ENCODE results near the gene SLC17A7.

Gene SLC17A7

DNA sequence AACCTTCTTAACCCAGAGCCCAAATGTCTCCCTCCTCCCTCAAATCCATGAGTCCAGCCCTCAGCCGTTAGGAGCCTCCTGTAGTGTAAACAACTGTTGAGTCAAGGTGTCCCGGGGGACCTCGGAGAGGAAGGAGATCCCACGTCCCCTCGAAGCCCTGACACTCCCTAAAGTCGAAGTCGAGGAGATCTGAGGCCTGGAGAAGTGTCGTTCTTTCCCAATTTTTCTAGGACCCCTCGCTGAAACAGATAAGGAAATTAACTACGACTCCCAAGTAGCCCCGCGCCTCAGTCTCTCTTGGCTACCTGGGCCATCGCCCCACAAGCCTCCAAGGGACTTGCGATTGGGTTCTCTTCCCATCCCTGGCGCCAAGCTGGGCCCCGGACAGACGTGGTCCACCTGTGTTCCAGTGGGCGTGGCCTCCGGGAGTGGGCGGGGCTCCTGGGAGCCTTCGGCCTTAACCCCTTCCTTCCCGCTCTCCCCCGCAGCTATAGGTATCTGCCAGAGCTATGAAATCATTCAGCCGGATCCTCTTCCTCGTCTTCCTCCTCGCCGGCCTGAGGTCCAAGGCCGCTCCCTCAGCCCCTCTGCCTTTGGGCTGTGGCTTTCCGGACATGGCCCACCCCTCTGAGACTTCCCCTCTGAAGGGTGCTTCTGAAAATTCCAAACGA is 15.3 kb downstream of the SLC17A7 start:
- DNase-seq = peak; percentile 80 to 87

DNA sequence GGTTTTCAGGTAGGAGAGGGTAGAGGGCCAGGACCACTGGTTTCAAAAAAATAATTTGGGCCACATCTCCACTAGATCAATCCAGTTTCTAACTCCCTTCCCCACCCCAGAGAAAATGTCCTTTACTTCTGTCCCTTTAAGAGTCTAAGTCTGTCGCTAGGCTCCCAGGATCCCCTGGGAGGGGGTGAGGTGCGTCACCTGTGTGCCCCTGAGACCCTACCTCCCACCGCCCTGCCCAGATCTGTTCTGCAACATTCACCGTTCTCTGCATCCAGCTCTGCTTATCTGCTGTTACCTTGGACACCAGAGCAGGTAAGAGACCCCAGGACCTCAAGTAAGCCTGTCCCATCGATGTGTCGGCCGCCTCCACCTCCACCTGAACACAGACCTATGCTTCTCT is 16.1 kb downstream of the SLC17A7 start, which contains the start of gene GFY:
TSS of gene GFY (plus strand) at position 211 of the 400 bp plus-strand sequence. CDS start 1,043 bp downstream, outside the sequence.
- no peak for DNase-seq

DNA sequence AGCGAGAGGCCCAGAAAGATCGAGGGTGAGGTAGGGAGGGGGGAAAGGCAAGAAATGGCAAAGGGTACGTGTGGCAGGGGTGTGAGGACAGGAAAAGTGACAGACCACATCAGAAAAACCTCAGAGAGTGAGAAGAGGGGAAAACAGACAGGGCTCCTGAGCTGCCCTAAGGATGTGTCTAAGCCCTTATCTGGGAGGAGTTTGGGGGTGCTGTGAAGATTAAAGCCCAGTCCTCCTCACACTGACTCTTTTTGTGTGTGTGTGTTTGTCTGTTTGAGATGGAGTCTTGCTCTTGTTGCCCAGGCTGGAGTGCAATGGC is 17.4 kb downstream of the SLC17A7 start:
- no peak for DNase-seq

DNA sequence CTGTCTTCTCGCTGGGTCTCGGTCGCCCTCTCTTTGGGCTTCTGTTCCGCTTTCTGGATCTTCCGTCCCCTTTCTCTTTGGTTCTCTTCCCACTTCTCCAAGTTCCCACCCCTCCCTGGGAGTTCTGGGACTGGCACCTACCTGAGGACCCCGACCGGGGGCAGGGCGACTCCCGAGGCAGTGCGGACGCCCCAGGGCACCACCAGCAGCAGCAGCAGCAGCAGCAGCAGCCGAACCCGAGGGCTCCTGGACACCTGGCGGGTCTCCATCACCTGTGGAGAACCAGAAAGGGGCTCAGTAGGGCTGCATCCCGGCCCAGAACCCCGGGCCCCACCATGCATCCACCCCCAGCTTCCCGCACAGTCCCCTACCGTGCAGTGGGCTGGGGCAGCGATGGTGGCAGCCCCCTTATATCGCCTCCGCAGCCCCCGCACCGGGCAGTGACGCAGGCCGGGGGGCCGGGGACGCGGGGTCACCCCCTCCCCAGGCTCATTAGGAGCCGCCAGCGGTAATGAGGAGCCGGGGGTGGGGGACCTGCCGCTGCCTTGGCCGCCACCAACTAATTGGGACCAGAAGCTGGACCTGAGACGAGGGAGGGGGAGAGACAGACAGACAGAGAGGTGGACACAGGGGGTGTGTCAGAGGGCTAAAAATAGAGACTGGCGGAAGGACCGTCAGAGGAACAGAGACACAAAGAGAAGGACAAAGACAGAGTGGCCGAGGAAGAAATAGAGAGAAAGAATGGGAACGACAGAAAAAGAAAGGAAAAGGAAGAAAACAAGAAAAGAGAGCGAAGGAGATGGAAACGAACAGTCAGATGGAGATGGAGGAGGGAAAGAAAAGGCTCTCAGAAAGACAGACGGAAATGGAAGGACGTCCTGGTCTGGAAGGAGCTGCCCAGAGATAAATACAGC is 18.0 kb downstream of the SLC17A7 start, which contains the start of gene PTH2:
TSS of gene PTH2 (minus strand) at position 371 of the 914 bp plus-strand sequence. CDS start at position 269, 102 bp downstream.
- DNase-seq = no peak

DNA sequence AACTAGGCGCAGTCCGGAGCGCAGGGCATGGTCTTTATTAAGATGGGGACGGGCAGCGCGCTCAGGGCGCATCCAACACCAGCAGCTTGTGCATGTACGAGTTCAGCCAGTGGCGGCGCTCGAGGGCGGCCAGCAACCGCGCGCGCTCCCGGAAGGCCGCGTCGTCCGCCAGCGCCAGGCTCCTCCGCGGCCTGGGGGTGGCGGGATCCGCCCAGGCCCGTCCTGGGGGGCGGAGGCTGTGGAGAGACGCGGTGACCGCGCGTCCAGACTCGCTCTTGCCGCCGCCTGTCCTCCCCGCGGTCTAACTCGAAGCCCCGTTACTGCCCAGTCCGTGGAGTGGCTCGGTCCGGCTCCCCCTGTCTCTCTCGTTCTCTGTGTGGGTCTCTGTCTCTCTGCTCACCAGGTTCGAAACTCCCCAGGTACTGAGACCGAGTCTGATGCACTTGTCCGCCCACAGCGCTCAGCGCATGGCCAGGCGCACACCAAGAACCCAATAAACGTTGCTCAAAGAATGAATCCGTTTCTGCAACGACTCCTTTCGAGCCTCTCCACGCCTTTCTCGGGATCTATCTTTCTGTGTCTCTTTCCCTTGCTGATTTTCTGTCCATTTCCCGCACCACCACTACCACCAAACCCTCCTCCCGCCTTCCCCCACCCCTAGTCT is 18.8 kb downstream of the SLC17A7 start:
- DNase-seq = peak; percentile 43 to 46

DNA sequence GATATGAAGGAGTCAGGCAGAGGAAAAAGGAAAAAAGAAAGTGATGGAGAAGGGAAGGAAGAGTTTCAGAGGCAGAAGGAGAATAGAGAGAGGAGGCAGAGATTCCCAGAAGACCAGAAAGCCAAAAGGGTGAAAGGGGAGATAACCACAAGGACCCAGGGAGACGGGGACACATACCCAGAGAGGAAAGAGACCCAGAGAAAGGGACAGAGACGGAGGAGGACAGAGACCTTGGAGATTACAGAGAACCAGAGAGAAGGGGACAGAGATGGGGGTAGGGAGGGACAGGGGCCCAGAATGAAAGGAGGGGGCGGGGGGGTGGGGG is 19.5 kb downstream of the SLC17A7 start:
- DNase-seq = no peak

DNA sequence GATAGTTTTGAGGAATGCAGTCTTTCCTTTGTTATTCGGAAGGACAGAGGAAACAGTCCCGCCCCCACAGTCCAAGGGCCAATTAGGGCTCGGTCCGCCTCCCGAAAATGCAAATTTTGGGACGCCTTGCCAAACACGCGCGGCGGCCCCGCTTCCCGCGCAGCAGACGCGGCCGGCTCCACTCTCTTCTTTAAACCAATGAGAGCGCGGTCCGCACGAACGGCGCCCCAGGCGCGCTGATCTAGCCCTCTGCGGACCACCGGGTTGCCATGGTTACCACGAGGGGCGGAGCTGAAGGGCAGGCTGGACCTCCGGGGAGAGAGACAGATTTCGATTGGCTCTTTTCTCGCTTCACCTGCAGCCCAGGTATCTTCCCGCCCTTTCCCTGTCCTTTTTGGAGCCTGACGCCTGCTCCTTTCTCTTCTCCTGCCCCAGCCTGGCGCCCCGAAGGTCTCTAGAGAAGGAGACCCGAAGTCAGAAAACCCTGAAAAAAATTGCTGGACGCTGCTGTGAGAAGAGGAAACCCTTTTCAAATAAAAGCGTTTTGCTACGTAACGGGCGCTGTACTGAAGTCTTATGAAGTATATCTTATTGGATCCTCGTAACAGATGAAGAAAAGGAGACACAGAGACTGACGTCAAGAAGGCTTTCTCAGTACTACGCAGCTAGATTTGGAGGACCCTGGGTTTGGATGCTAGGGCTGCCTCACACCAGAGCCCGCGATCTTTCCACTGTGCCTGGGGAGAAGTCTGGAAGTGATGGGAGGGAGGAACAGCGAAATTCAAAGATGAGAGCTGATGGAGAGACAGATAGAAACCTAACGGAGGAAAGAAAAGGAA is 20.1 kb downstream of the SLC17A7 start:
- peak; percentile 89 to 91 for DNase-seq

DNA sequence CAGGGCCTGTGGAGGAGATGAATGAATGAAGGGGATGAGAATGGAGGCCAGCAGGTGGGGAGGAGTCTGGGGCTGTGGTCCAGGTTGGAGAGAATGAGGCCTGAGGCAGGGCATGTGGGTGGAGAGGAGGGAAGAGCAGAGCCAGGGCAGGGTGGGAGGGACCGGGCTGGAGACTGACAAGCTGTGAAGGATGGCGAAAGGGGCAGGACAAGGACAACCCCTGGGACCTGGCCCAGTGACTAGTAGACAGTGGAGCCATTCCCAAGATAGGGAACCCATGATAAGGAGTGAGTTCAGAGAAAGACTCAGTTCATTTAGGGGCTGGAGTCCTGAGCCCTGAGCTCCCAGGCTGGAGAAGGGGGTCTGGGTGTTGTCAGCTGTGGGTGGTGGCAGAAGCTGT is 21.1 kb downstream of the SLC17A7 start:
- DNase-seq = no peak

DNA sequence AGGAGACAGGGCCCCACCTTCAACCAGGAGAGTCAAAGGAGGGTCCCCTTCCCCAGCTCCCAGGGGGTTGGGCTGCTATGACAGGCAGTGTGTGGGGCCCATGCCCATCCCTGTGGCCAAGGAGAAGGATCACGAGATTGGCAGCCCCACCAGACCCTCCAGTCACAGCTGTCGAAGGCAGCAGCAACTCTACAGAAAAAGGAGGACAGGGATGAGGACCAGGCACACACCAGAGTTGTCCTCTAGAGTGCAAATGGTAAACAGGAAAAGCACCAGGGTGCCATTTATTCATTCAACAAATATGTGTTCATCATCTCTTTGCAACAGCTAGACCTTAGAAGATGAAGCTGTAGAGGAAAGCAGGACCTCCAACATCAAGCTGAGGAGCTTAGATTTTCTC is 22.2 kb downstream of the SLC17A7 start:
- DNase-seq = no peak

DNA sequence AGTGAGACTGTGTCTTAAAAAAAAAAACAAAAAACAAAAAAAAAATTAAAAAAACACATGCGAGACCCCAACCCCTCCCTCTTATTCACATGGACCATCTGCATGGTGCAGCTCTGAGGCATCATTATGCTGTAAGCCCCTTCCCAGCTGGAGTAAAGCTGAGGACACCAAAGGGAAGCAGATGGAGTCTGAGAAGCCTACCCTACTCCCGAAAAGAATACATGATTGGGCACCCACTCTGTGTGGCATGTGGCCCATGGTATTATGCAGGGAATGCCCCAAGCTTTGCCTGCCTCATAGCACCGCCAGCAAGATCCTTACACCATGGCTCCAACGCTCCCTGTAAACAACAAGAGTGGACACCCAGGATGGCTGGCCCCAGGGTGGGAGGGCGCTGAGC is 22.8 kb downstream of the SLC17A7 start:
- DNase-seq = no peak

DNA sequence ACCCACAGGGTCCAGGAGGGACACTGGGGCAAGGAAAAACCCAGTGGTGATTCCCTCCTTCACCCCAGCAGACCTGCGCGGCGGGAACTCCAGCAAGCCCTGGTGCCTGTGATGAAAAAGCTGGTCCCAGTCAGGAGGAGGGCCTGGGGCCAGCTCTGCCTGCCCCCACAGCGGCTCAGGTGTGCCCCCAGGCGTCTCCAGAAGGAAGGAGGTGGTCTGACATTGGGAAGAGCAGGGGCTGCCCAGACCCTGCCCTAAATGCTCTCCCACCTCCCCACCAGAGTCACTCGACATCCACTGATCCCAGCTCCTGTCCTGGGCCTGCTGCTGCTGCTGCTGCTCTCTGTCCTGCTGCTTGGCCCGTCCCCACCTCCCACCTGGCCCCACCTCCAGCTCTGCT is 24.2 kb downstream of the SLC17A7 start:
- no peak for DNase-seq

DNA sequence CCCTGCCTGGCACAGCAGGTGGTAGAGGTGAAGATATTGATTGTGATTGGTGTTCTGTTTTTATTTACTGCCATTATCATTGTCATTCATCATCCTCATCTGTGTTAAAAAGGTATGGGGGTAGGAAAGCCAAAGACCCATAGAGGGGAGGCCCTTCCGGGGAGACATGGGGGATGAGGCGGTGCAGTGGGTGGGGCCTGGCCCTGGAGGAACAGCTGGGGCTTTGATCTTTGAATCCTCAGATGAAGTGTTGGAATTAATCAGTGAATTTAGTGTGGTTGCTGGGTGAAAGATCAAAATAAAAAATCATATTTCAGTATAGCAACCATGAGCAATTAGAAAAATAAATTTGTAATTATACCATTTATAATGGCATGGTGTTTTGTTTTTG is 25.5 kb downstream of the SLC17A7 start:
- no peak for DNase-seq

DNA sequence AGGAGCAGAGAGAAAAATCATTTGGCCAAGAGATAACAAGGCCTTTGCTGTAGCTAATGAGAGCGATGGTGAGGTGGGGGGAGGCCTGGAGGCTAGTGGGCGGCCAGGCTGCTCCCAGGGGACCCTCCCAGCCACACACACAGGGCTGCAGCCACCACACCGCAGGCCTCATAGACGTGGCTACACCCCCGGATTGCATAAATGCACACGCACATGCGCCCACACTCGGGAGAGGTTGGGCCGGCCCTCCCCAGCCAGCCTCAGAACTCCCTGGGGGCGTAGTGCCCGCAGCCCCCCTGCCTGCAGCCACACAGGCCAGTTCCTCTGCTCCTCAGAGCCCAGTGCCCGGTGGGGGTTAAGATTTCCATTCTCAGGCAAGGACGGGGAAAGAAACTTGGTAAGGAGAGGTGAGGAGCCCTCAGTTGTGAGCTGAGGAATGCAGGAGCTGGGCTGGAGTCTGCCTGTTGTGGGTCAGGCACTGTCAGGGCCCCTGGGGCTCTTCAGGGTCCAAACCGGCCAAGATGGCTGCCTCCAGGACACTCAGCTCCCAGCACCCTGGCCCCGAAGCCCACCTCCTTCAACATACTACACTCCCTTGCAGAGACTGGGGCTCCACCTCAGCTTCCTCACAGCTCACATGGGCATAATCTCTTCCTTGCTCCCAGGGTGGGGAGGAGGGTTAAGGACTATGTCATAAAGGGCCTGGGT is 26.1 kb downstream of the SLC17A7 start:
- DNase-seq = no peak

DNA sequence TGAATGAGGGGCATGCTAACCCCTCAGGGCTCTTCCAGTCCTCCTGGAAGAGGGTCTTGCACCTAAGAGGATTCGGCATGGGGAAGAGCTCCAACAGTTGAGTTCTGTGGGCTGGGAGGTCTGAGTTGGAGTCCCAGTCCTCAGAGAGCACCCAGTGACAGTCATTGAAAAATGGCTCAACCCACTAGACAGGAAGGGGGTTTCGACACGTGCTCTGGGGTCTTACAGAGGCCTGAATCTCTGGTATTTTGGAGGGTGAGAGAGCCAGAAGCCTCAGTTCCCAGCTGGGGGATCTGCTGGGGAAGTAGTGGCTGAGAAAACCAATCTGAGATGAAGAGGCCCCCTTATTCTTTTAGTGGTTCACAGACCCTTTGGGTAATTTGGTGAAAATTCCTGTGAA is 27.1 kb downstream of the SLC17A7 start:
- no peak for DNase-seq

DNA sequence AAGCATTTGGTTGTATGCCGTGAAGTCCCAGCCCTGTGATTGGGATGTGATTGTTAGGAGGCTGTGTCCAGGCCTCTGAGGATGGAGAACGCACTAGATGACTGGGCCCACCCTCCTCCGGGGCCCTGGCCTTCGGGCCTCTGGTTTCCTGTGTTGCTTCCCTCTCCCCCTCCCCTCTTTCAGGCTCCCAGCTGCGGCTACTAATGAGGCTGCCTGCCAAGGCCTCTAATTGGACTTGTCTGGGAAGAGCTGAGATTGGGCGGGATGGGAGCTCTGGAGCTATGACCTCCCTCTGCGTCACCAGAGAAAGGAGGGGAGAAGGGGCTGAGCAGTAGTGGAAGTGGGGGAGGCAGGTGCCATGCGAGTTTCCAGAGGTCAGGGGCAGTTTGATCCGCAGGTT is 28.0 kb downstream of the SLC17A7 start:
- DNase-seq = no peak

DNA sequence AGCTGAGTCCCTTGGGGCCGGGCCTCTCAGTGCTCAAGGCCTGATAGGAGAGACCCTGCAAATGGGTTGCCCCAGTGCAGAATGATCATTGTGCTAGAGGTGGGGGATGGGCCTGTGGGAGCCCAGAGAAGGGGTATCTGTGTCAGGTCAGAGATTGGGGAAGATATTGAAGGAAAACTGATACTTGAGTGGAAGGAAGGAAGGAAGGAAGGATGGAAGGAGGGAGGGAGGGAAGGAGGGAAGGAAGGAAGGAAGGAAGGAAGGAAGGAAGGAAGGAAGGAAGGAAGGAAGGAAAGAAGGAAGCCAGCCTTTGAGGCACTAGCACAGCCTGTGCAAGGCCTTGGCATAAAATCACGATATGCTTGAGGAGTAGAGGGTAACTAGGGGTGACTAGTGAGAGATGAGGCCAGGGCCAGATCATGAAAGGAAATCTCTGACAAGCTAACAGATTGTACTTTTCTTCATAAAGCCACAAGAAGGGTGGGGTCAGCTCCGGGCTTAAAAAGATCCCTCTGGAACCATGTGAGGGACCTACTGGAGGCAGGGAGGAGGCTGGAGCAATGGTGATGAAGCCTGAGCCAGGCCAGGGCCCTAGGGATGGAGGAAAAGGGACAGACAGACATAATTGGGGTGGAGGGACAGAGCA is 29.5 kb downstream of the SLC17A7 start:
- DNase-seq = no peak

DNA sequence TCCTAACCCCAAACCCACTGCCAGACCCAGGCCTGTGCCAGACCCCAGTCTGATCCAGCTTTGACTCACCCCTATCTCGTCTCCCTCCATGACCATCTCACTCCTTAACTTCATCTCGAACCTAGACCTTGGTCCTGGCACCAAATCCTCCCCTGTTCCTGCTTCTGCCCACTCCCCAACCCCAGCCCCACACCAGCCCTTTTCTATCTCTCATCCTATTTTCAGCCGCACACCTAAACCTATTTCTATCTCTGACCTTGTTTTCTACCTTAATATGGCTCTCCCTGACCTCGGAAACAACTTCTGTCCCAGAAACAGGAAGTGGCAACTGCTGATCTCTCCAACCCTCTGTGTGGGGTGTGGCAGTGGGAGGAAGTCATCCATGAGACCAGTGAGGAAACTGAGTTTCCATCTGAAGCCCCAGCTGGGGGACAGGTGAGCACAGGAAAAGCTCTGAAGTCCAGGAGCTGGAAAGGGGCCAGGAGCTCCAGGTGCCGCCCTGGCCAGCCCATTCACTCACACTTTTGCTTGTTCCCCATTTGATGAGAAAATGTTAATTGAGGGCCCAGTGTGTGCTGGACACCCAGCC is 31.8 kb downstream of the SLC17A7 start:
- DNase-seq = no peak

DNA sequence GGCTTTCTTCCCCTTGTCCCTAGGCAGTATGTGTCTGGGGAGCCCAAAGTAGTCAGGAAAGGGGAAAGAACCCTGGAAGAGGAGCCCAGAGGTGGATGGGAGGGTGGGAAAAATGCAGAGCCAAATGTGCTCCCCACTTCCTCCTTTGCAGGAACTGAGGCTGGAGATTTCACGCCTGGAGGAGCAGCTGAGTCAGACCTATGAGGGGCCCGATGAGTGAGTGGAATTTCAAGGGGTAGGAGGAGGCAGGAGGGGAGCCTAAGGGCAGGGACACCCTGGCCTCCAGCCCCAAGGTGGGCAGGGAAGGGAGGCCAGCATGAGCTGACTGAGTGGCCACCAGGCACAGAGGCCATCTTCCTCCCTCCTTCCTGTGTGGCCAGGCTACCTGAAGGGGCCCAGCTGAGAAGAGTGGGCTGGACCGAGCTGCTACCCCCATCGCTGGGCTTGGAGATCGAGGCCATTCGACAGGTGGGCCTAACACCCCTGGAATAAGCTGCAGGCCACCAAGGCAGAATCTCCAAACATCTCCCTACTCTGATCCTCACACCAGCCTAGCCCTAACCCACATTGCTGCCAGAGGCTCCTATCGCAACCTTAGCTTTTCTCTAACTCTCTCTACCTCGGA is 32.4 kb downstream of the SLC17A7 start:
- DNase-seq = no peak

DNA sequence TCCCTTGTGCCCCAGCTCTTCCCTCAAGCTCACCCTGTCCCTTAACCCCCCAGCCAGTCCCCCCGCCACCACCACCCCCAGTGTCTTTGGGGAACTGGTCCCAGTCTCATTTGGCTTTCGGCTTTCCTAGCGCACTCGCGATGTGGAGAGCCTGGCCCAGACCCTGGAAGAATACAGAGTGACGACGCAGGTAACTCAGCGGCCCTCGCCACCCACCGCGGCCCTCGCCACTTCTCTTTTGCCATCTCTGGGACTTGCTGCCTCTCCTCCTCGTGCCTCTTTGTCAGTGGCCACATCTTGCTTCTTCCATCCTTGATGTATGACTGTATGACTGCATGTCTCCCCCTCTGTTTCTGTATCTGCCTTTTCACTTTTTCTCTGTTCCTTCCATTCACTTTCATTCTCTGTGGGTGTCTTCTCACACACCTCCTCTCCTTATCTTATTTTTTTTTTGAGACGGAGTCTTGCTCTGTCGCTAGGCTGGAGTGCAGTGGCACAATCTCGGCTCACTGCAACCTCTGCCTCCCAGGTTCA is 33.8 kb downstream of the SLC17A7 start:
- DNase-seq = no peak

DNA sequence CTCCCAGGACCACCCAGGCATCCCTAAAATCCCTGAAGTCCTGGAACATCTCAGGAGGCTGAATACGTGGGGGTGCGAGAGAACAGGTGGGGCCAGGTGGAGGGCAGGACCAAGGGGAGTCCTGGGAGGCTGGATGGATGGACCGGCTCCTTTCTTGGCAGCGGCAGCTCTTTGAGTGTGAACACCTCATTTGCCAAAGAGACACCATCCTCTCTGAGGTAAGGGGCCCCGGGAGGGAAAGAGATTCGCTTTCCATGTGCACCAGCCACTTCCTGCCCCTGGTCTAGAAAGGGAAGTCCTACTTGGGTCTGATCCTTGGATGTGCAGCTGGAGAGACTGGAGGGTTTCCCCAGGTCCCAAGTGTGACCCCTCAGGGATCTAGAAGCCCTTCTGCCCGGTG is 34.2 kb downstream of the SLC17A7 start:
- DNase-seq = no peak
